ENCODE data around the gene SLC35F1.

Gene SLC35F1

DNA sequence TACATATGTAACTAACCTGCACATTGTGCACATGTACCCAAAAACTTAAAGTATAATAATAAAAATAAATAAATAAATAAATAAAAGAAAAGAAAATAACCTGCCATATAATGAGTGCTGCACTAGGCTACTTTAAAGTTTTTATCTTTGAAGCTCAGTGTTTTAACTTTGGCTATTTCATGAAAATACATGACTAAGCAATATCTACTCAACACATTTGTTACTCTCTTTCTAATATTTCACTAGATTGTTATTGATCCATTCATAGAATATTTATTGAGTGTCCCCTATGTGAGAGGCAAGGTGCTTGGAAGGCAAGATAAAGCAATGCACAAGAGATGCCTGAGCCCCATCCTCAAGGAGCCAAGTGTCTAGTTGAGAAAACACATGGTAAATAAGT is 221.7 kb downstream of the SLC35F1 start:
- DNase-seq, result no peak

DNA sequence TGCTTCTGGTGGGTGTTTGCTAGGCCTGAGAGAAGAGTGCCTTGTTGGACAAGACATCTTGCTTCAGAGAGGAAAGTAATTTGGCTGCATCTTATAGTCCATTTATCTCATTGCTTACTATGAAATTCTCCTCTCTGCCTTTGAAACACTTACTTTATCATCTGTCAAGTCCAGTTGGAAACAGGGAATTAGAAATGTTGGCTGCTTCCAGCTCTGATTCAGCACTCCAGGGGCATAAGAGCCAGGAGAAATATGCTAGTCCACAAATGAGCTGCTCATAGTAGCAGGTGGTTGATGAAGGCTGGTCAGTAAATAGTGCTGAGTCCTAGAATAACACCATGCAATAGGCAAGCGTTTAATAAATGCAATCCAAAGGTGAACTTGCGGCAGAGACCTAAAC is 227.1 kb downstream of the SLC35F1 start:
- no peak for DNase-seq

DNA sequence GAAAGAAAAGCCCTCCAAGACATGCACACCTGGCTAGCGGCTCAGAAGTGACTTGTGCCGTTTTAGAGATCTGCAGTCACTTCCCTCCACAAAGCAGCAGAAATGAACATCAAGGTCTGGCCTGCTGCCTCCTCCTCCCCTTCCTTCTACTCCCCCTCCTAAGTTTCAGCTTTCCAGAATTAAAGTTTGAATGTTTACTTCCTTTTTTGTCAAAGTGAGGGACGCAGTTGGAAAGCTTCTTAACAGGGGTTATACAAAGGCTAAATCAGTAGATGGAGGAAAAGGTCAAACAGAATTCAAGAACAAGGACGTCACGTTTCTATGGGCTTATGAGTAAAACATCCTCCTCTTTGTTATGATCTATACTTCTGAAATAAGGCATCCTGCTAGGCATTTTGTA is 227.7 kb downstream of the SLC35F1 start:
- no peak for DNase-seq

DNA sequence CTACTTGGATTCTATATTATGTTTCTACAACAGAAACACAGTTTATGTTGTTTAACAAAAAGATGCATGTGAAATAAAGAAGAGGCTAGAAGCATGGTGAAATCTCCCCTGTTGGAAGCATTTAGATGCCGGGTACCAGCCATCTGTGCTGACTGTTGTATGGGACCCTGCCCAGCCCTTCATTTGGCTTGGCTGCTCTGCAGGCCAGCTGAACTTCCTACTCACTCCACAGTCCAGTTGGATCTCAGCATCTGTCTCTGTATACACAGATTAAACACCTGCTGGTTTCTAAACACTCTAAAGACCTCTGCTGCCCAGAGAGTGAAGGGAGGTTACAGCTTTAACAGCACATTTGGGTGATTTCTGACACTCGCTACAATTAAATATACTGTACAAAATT is 228.3 kb downstream of the SLC35F1 start:
- no peak for DNase-seq

DNA sequence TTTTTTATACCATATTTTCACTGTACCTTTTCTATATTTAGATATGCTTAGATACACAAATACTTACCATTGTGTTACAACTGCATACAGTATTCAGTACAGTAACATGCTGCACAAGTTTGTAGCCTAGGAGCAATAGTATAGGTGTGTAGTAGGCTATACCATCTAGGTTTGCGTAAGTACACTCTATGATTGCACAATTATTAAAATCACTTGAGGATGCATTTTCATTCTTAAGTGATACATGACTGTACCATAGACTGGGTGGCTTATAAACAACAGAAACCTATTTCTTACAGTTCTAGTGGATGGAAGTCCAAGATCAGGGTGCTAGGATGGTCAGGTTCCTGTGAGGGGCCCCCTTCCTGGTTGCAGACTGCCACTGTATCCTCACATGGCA is 234.1 kb downstream of the SLC35F1 start:
- DNase-seq, result no peak

DNA sequence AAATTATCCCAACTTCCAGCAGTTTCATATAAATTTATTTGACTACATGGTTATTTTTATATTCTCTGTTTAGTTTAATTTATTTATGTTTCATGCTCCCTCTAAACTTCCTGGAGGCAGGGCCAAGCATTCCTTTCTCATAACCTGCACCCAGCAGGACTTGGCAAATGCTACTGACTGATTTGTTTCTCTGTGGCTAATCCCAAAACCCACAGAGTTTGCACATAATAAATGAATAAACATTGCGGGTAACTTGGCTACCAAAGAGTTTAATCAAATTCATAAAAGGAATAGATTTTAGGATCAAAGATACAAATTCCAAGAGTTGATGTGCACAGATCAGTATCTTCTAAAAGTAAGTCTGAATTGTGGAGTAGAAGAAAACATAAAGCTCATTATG is 239.5 kb downstream of the SLC35F1 start:
- DNase-seq, result no peak

DNA sequence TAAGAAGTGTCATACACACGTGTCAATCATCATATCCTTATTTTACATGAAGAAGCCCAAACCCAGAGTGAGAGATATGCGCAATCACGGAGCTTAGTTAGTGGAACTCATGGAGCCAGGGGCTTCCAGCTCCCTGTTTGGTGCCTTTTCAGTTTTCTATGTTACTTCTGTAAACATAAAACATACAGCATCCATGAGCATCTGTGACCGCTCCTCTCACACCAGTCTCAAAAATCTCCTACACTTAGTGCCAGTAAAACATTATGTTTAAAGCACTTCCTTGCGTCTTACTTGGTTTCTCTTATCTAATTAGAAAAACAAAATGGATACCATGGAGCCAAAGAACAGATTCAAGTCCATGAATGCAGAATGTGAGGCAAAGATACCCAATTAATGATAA is 240.4 kb downstream of the SLC35F1 start:
- no peak for DNase-seq

GRCh38 chr6:118148561-118148960 is 241.5 kb downstream of the SLC35F1 start:
- no peak for DNase-seq

DNA sequence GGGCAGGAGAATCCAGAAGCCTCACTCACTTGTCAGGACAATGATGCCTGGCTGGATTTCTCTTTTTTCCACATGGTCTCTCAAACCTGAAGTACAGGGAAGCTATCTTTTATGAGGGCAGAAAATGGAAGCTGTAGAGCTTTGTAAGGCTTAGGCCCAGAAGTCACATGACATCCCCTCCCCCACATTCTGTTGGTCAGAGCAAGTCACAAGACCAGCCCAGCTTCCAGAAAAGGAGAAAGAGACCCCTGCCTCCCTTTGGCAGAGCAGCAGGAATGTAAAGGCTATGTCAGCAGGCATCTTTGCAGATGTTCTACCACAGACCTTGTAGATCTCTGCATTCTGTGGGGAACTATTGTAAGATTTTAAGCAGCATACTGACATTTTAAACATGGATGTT is 245.5 kb downstream of the SLC35F1 start:
- DNase-seq, result no peak

GRCh38 chr6:118161343-118161742 is 254.3 kb downstream of the SLC35F1 start:
- no peak for DNase-seq

DNA sequence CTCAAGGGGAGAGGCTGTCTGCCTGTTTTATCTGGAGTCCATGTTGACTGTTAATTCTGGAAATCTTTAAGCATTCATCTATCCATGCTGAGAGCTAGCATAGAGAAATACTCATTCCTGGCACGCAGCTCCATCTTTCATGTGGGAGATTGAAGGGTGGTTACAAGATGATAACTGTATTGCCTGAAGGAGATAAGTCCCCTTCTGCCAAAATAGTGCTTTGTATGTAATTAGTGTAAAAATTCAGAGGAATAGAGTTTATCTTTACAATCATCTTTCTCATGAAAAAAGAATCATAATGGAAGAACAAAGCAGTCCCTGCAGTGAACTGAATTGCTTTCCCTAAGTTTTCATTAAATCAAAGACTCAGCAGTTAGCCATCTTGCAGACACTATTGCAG is 256.5 kb downstream of the SLC35F1 start:
- DNase-seq, result no peak

DNA sequence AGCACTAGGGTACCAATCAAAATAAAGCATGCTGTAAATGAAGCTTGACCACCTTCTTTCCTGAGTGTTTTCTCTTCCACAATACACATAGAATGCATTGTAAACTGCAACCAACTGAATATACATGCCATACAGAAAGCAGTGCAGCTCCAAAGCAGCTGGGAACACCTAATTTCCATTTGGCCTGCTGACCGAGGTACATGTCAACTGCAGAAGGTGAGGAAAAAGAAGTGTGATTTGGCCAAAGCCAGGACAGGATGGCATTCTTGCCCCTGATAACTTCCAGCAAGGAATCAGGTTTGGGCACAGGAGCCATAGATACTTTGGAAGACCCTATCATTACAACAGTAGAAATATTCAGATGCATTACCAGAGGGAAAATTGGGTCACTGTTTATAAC is 258.4 kb downstream of the SLC35F1 start:
- no peak for DNase-seq

GRCh38 chr6:118168421-118168820 is 261.4 kb downstream of the SLC35F1 start:
- DNase-seq, result no peak

- DNase-seq, result no peak
Measured at GRCh38 chr6:118171852-118172251, 264.8 kb downstream of the SLC35F1 start.

- DNase-seq, result no peak
Measured at GRCh38 chr6:118174071-118174470, 267.0 kb downstream of the SLC35F1 start.

DNA sequence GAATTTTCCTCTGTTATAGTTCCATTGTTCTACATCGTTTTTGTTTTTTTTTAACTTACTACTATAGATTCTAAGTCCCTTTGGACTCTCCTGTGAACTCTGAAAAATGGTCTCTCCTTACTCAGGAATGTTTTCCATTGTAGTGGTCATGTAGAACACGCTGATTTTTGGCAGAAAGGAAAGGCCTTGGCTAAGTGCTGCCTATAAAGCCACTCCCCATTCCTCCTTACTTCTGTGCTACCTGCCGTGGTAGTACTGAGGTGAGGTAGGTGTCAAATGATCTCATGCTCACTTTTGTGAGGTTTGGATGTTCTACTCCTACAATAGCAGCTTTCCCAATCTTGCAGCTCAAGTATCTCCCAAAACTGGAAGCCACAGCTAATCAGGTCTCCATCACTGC is 270.7 kb downstream of the SLC35F1 start:
- DNase-seq, result no peak

- DNase-seq, result no peak
Measured at GRCh38 chr6:118179048-118179447, 272.0 kb downstream of the SLC35F1 start.

GRCh38 chr6:118186672-118187567 is 279.9 kb downstream of the SLC35F1 start:
- no peak for DNase-seq

DNA sequence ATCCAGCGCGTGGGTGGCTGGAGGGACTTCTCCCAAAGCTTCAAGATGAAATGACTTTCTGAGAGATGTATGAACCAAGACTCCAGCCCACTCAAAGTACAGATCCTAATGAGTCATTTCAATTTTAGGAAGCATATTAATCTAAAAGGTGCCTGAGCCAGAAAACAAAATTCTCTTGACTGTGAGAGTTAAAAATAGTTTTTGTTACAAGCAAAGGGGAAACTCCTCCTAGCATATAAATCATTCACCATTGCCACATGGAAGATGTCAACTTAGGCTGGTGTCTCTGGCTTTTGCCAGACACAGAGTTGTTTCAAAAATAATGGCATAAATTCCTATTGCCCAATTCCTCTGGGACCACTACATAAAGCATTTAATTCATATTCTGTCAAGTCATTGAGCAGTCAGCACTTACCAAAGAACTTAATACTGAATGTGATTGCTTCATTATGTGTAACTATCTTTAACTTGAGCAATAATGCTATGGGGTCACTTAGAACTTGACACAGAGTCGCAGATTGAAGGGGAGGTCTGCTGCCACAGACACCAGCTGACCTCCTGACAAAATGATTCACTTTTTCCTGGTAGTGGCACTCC is 280.6 kb downstream of the SLC35F1 start:
- no peak for DNase-seq

DNA sequence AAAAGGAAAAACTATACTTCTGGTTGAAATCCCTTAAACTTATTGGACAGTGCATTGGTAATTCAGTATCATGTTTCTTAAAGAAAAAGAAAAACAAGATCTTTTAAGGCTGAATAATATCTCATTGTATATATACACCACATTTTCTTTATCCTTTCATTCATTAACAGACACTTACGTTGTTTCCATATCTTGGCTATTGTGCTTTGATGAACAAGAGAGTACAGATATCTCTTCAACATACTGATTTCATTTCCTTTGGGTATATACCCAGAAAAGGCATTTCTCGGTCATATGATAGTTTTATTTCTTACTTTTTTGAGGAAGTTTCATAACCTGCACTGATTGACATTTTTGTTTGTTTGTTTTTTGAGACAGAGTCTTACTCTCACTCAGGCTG is 281.5 kb downstream of the SLC35F1 start:
- DNase-seq, result no peak

DNA sequence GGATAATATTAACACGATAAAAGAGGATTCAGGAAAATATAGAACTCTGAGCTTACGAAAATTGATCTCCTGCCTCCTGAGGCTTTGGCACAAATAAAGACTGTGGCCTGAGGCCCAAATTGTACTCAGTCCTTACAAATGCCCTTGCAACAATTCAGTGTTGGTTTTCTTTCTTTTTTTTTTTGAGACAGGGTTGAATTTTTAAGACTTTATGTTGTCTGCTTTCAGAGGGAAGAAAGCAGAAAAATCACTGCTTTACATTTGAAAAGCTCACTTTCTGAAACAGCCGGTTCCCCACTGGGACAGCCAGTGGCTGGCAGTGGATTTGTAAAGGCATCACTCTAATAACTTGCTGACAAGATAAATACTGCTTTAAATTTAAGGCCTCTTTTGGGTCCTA is 290.5 kb downstream of the SLC35F1 start:
- no peak for DNase-seq

DNA sequence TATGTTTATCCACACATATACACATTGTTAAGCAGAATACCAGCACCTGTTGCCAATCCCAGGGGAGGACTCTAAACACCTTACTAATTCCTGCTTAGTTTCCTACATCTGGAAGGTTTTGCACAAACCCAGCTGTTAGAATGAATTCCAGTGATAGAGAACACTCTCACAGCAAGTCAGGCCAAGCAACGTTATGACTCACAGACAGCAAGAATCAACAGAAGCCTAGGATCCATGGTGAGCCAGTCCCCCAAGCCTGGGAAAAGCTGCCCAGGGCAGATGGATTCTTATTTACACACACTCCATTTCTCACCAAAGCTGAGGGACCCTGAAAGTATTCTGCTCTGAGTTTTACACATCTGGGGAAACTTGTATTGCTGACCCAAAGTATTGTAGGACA is 291.7 kb downstream of the SLC35F1 start:
- no peak for DNase-seq

- no peak for DNase-seq
Measured at GRCh38 chr6:118200160-118200559, 293.1 kb downstream of the SLC35F1 start.

DNA sequence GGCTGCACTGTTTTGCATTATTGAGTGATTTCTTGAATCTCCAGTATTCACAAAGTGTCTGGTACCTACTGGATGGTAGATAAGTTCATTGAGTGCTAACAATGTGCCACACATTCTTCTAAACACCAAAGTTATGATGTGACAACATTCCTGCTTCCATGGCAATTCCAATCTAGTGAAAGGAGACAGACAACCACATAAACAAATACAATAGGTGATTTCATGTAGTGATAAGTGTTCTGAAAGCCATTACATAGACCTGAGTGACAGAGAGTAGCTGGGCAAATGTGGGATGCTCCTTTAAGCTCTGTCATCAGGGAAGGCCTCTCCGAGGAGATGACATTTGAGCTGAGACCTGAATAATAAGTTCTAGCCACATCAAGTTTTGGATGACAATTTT is 295.5 kb downstream of the SLC35F1 start:
- no peak for DNase-seq

- DNase-seq, result no peak
Measured at GRCh38 chr6:118203545-118203944, 296.5 kb downstream of the SLC35F1 start.
